GM12878 (cell line): ENCODE measurements around the gene MDH1. TPM values are rescaled to one million over a fixed set of nuclear protein-coding genes. Genes with fewer than 3 reads are reported as not detected.

Source experiments
- ATAC-seq: fragments of 200-7000 bp; cut with Tn5 transposase; 3 replicates; pipeline ENCODE4 v1.9.1; 2020; ENCODE audit warnings: mild to moderate bottlenecking, moderate library complexity
- BruUV-seq: library from RNA; stranded (reverse); fragments of 400-500 nt; replicated peaks from 2 replicates; lab custom pipeline; 2021; lab: Mats Ljungman, UMichigan
- CTCF ChIA-PET: fragments of 300-600 bp; sonication (Branson Sonifier 250); formaldehyde crosslinking; extraction: SDS; loops from one replicate; lab custom pipeline; 2021; ENCODE audit warnings: inconsistent platforms; lab: Yijun Ruan, JAX
- POLR2A ChIA-PET: fragments of 350-600 bp; formaldehyde crosslinking; extraction: SDS; loops from one replicate; lab custom pipeline; 2021; ENCODE audit warnings: inconsistent platforms; lab: Charles Lee
- RAD21 ChIA-PET: fragments of 300-600 bp; sonication (Branson Sonifier 250); formaldehyde crosslinking; loops from one replicate; lab custom pipeline; 2023; ENCODE audit warnings: antibody characterized with exemption; ENCODE audit not compliant: unreplicated experiment; lab: Charles Lee
- SMC1A ChIA-PET: fragments of 300-600 bp; sonication (Branson Sonifier 250); formaldehyde crosslinking; loops from one replicate; lab custom pipeline; 2023; ENCODE audit not compliant: unreplicated experiment, uncharacterized antibody; lab: Charles Lee
- DNase-seq: peaks from one replicate; pipeline ENCODE4 v3.0.0-alpha.2; 2011; ENCODE audit warnings: low read depth, low spot score
- FAIRE-seq: peaks from 3 replicates; lab custom pipeline; 2011; peaks lifted over from hg19 to GRCh38; lab: Jason Lieb, UNC
- H2AFZ ChIP-seq: 2 replicates; pipeline ENCODE4 v1.6.0; 2011; ENCODE audit warnings: low read depth, low read length, control low read depth; ENCODE audit not compliant: control insufficient read depth
- H3K27ac ChIP-seq: 2 replicates; pipeline ENCODE4 v1.5.1; 2011; ENCODE audit warnings: control low read depth; ENCODE audit not compliant: control insufficient read depth, insufficient read depth
- H3K27me3 ChIP-seq, 2 experiments: replicated peaks in 1 of 2; 2 replicates each; pipeline versions ENCODE4 v1.6.0 to v1.6.1; 2011; ENCODE audit warnings: low read length in 1 of 2; ENCODE audit not compliant: control insufficient read depth in 2 of 2, insufficient read depth in 2 of 2
- H3K36me3 ChIP-seq, 2 experiments: 2 replicates each; pipeline ENCODE4 v1.5.1; 2011; ENCODE audit warnings: low read length in 1 of 2; ENCODE audit not compliant: control insufficient read depth in 2 of 2, insufficient read depth in 2 of 2
- H3K4me1 ChIP-seq: 2 replicates; pipeline ENCODE4 v1.6.1; 2011; ENCODE audit warnings: mild to moderate bottlenecking, low read length, moderate library complexity, mixed read lengths; ENCODE audit not compliant: control insufficient read depth, insufficient read depth
- H3K4me2 ChIP-seq: 2 replicates; pipeline ENCODE4 v1.6.0; 2011; ENCODE audit warnings: control low read depth; ENCODE audit not compliant: control insufficient read depth, insufficient read depth
- H3K4me3 ChIP-seq: fragments of 200-600 bp; sonication (generic); 2 replicates; pipeline ENCODE4 v1.5.1; 2016
- H3K79me2 ChIP-seq: 2 replicates; pipeline ENCODE4 v1.6.0; 2011; ENCODE audit warnings: low read length; ENCODE audit not compliant: control insufficient read depth, insufficient read depth
- H3K9ac ChIP-seq: 2 replicates; pipeline ENCODE4 v1.8.0; 2011; ENCODE audit warnings: low read length, control low read depth, mixed read lengths; ENCODE audit not compliant: control insufficient read depth, insufficient read depth
- H3K9me3 ChIP-seq: replicated peaks from 3 replicates; pipeline ENCODE4 v1.5.1; 2011; ENCODE audit warnings: mild to moderate bottlenecking, low read length; ENCODE audit not compliant: control insufficient read depth, insufficient read depth
- H4K20me1 ChIP-seq: 2 replicates; pipeline ENCODE4 v1.6.0; 2011; ENCODE audit not compliant: control insufficient read depth, insufficient read depth
- ETV6 ChIP-seq, 2 experiments: fragments of 450-650 bp in 1 of 2; IDR thresholded peaks in 1 of 2; conservative IDR thresholded peaks in 1 of 2; 2 replicates each; pipeline ENCODE4 v1.6.1; 2014; ENCODE audit warnings: antibody characterized with exemption in 1 of 2, borderline replicate concordance in 1 of 2, low read depth in 1 of 2, mild to moderate bottlenecking in 1 of 2, moderate library complexity in 1 of 2
- HDAC2 ChIP-seq: fragments of 200-600 bp; sonication (generic); IDR thresholded peaks from 2 replicates; pipeline ENCODE4 v1.6.1; 2017
- IRF4 ChIP-seq: IDR thresholded peaks from 2 replicates; pipeline ENCODE4 v1.6.1; 2011; ENCODE audit warnings: low read depth, low read length
- SMAD1 ChIP-seq: fragments of 450-650 bp; IDR thresholded peaks from 2 replicates; pipeline ENCODE4 v1.6.1; 2018; ENCODE audit warnings: mild to moderate bottlenecking, low read depth; ENCODE audit not compliant: partially characterized antibody
- STAT1 ChIP-seq: fragments of 450-650 bp; conservative IDR thresholded peaks from 2 replicates; pipeline ENCODE4 v1.6.1; 2014; ENCODE audit warnings: antibody characterized with exemption, mild to moderate bottlenecking
- TCF12 ChIP-seq: IDR thresholded peaks from 2 replicates; pipeline ENCODE4 v1.6.1; 2011; ENCODE audit warnings: low read depth, mild to moderate bottlenecking, low read length
- TCF3 ChIP-seq: IDR thresholded peaks from 2 replicates; pipeline ENCODE4 v1.6.1; 2012; ENCODE audit warnings: low read depth, mild to moderate bottlenecking, low read length, borderline replicate concordance; ENCODE audit not compliant: insufficient read depth
- ZNF217 ChIP-seq: fragments of 450-650 bp; IDR thresholded peaks from 2 replicates; pipeline ENCODE4 v1.6.1; 2017; ENCODE audit warnings: antibody characterized with exemption, mild to moderate bottlenecking
- ZNF384 ChIP-seq: IDR thresholded peaks from 2 replicates; pipeline ENCODE4 v1.6.1; 2012; ENCODE audit warnings: low read depth, mild to moderate bottlenecking, low read length, improper control_type of control experiment, borderline replicate concordance
- ZNF622 ChIP-seq: fragments of 450-650 bp; IDR thresholded peaks from 2 replicates; pipeline ENCODE4 v1.6.1; 2017; ENCODE audit warnings: mild to moderate bottlenecking, inconsistent platforms
- WGBS: methylation state at CpG from one replicate; pipeline ENCODE4 v1.1.6; 2016; ENCODE audit warnings: low lambda C conversion rate; ENCODE audit not compliant: insufficient replicate concordance, insufficient coverage; ENCODE audit errors: missing lambda C conversion rate; 5-methylcytosine and 5-hydroxymethylcytosine counted together
- in situ Hi-C: fragments of 300-500 bp; cut with MboI; formaldehyde crosslinking; loops from 9 replicates; pipeline ENCODE4 v1.14.3; 2018; ENCODE audit warnings: mixed read lengths
- intact Hi-C: fragments of 100-400 bp; cut with micrococcal nuclease; formaldehyde crosslinking; loops from one replicate; pipeline ENCODE4 v1.14.2; 2022; ENCODE audit not compliant: unreplicated experiment
- polyA plus RNA-seq, 11 experiments: library from polyadenylated mRNA; depleted of rRNA in 4 of 11; unstranded in 6 of 11; stranded (reverse) in 5 of 11; fragments of >200 nt; fragmentation: Nextera tagmentation in 4 of 11; fragmentation: Illumina TruSeq in 1 of 11; extraction: Ambion mirVana in 4 of 11; extraction: Trizol in 1 of 11; gene quantifications; 1 replicate in 1 of 11; 2 replicates in 10 of 11; pipeline versions ENCODE4 v1.2.1 to v1.2.3, GENCODE V29; 2011 to 2016; ENCODE audit warnings: inconsistent platforms in 2 of 11, missing spikeins in 2 of 11, low read depth in 1 of 11
- total RNA-seq, 4 experiments: library from RNA; depleted of rRNA in 3 of 4; stranded (reverse); fragments of >200 nt in 3 of 4; fragmentation: Illumina TruSeq in 1 of 4; extraction: Trizol in 1 of 4; gene quantifications; 2 replicates each; pipeline versions ENCODE4 v1.2.1 to v1.2.3, GENCODE V29; 2013 to 2021

The MDH1 gene
- total and polyA plus RNA-seq, 10 of the 15 experiments (the other 5 are each of a cell fraction or from before 2014, with no cell fraction given) = 254 to 1,581 (median 440) TPM

- Histone ChIP-seq H3K79me2 (peaks cover 2% of the 10 kb centered on the region; the same call in 1 of the 2 replicates), H3K9me3 (no peaks in the 10 kb centered on the region), H3K4me3 (no peak overlapping the region), H3K9ac (no peak overlapping the region), H3K4me1 (no peaks in the 10 kb centered on the region), H3K4me2 (no peak overlapping the region), H2AFZ (no peak overlapping the region), H4K20me1 (no peaks in the 10 kb centered on the region), H3K27me3 (no peaks in the 10 kb centered on the region), H3K27ac (no peak overlapping the region), H3K36me3 (no peaks in the 10 kb centered on the region)
- no TSS peak for BruUV-seq
- DNase-seq (no peak), FAIRE-seq (no peak), ATAC-seq (peak; percentile 21; the same call in 2 of the 3 replicates)
- TF ChIP-seq ZNF384 = no peak
- TF ChIP-seq STAT1 = no peak
- TF ChIP-seq ETV6 (conservative IDR thresholded peaks at IDR 0.05 in 1 of 2, IDR thresholded peaks at IDR 0.05 in 1 of 2; ENCODE audit: borderline replicate concordance in 1 of 2, low read depth in 1 of 2) = no peak
- TF ChIP-seq ZNF217 = no peak
- TF ChIP-seq IRF4 = no peak
- no peak for TF ChIP-seq HDAC2
- TF ChIP-seq TCF3 = no peak
- no peak for TF ChIP-seq ZNF622
- no peak for TF ChIP-seq SMAD1
- TF ChIP-seq TCF12 = no peak
- CTCF ChIA-PET = interaction anchor here (0.9 to 1.7 kb wide), 2 partner anchors 10 to 38 kb away, joined by 3 to 5 read pairs; no protein-coding TSS in a partner anchor
- RAD21 ChIA-PET = no interaction called here
- SMC1A ChIA-PET = interaction anchor here (0.6 to 1.3 kb wide), 5 partner anchors 9 to 681 kb away, joined by 3 read pairs; no protein-coding TSS in a partner anchor
- intact Hi-C loops = no loop called here
- 96% methylated on average over 5 of the region's 5 CpGs for WGBS
- in situ Hi-C loops = no loop called here
- POLR2A ChIA-PET = interaction anchor here (0.7 kb wide), 2 partner anchors 262 to 634 kb away, joined by 4 to 6 read pairs; no protein-coding TSS in a partner anchor
Observed at GRCh38 chr2:63581298-63581961, 7.3 kb upstream of the MDH1 start.
